Fibroblast of pulmonary artery (primary cell): ENCODE results near the gene CROCC2.

Source experiments
- DNase-seq: peaks from one replicate; pipeline ENCODE4 v3.0.0-alpha.2; 2010; ENCODE audit warnings: low read depth
- H3K4me3 ChIP-seq: replicated peaks from 2 replicates; pipeline ENCODE4 v1.5.1; 2011; ENCODE audit warnings: low read depth, mild to moderate bottlenecking, control low read depth, low read length, moderate library complexity
- CTCF ChIP-seq: IDR thresholded peaks from 2 replicates; pipeline ENCODE4 v1.5.1; 2011; ENCODE audit warnings: mild to moderate bottlenecking, control low read depth, low read length, inconsistent platforms; ENCODE audit errors: missing control alignments

CROCC2 gene

GRCh38 chr2:240930096-240930630 lies 24.0 kb downstream of the CROCC2 start:
- DNase-seq: no peak
- no peak overlapping the region for H3K4me3 ChIP-seq
- TF ChIP-seq CTCF: no peak

- H3K4me3 ChIP-seq: no peak overlapping the region
- no peak for DNase-seq
- no peak for TF ChIP-seq CTCF
Measured at GRCh38 chr2:240930631-240931318, 24.6 kb downstream of the CROCC2 start.

- no peak overlapping the region for H3K4me3 ChIP-seq
- no peak for DNase-seq
- TF ChIP-seq CTCF: no peak
Measured at GRCh38 chr2:240931319-240931949, 25.3 kb downstream of the CROCC2 start.

- no peak for TF ChIP-seq CTCF
- DNase-seq: no peak
- no peak overlapping the region for H3K4me3 ChIP-seq
Measured at GRCh38 chr2:240932001-240932723, 26.0 kb downstream of the CROCC2 start.

GRCh38 chr2:240932724-240933047 lies 26.6 kb downstream of the CROCC2 start:
- TF ChIP-seq CTCF: no peak
- H3K4me3 ChIP-seq: no peak overlapping the region
- no peak for DNase-seq

GRCh38 chr2:240933048-240933965 lies 27.2 kb downstream of the CROCC2 start:
- H3K4me3 ChIP-seq: no peak overlapping the region
- TF ChIP-seq CTCF: no peak
- no peak for DNase-seq
